A673 (cell line): ENCODE data around the gene DNM2.

Experiments used
- CTCF ChIP-seq: fragments of 300-800, 200-600 bp; sonication (generic); conservative IDR thresholded peaks from 2 replicates; pipeline ENCODE4 v1.5.1; 2017; ENCODE audit warnings: low read depth, mild to moderate bottlenecking, antibody characterized with exemption, low read length, moderate library complexity, mixed read lengths
- EZH2 ChIP-seq: fragments of 200-600 bp; sonication (generic); IDR thresholded peaks from 2 replicates; pipeline ENCODE4 v1.6.1; 2017; ENCODE audit warnings: borderline replicate concordance, low read depth, mild to moderate bottlenecking, mixed read lengths, antibody characterized with exemption, low read length; ENCODE audit not compliant: poor library complexity, severe bottlenecking

- TF ChIP-seq CTCF (no peak), EZH2 (no peak)
Observed at GRCh38 chr19:10863107-10863717, 145.3 kb downstream of the DNM2 start.
